ENCODE results near the gene UMAD1. TPM values are rescaled to one million over a fixed set of nuclear protein-coding genes. Genes with fewer than 3 reads are reported as not detected.

UMAD1 gene
- total RNA-seq, 1 donor from 2014 or later, result 10.0 TPM

GRCh38 chr7:7786595-7786994 lies 146.0 kb downstream of the UMAD1 start:
- DNase-seq (ENCODE audit: low spot score in 2 of 2, unreplicated experiment in 2 of 2), result no peak
- Mint-ChIP-seq H3K27me3 (ENCODE audit: low read depth) (no peaks in the 10 kb centered on the region), H3K4me1 (peaks cover 17% of the 10 kb centered on the region), H3K4me3 (no peak overlapping the region), H3K27ac (no peak overlapping the region), H3K9me3 (no peaks in the 10 kb centered on the region), H3K36me3 (no peaks in the 10 kb centered on the region)
- TF ChIP-seq CTCF (IDR thresholded peaks at IDR 0.05; ENCODE audit: unreplicated experiment), result no peak

DNA sequence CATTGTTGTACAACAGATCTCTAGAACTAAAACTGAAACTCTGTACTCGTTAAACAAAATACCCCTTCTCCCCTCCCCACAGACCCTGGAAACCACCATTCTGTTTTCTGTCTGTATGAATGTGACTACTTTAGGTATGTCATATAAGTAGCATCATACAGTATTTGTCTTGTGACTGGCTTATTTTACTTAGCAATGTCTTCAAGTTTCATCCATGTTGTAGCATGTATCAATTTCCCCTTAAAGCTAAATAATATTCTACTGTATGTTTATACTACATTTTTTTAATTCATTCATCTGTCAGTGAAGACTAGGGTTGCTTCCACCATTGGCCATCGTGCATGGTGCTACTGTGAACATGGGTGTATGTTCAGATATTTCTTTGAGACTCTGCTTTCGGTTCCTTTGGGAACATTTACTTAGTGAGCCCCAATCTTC lies 149.0 kb downstream of the UMAD1 start:
- Mint-ChIP-seq H3K4me1 (peaks cover 30% of the 10 kb centered on the region), H3K27ac (peak overlapping the region; percentile 13), H3K9me3 (no peaks in the 10 kb centered on the region), H3K36me3 (no peaks in the 10 kb centered on the region), H3K4me3 (no peak overlapping the region), H3K27me3 (ENCODE audit: low read depth) (no peaks in the 10 kb centered on the region)
- DNase-seq (ENCODE audit: low spot score in 2 of 2, unreplicated experiment in 2 of 2), result no peak
- TF ChIP-seq CTCF (IDR thresholded peaks at IDR 0.05; ENCODE audit: unreplicated experiment), result no peak

DNA sequence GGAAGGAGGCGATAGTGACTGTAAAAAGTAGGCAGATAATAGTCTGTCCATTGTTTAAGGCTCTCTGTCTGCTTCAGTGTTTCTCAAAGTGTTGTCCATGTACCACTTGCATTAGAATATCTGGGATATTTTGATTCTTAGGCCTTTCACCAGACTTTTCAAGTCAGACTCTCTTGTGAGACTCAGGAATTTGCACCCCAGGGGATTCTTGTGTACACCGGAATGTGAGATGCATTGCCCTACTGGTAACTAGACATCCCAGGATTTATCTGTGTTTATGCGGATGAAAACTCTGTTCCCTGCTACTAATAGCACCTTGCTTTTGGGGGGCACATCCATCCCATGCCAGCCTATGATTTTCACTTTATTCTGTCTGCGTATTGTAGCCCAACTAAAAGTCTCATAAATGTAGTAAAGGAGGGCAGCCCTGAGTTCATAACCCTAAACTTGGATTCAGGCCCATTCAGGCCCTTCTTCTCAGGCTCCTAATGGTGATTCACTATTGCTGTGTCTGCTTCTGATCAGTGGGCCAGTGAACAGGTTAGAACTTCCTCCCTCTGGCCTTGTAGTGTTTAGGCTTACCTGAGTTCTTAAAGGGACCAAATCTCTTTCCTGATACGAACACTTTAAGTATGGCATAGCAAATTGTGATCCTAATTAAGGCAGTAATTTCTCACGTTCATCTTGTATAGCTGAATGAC lies 149.6 kb downstream of the UMAD1 start:
- Mint-ChIP-seq H3K27ac (peak overlapping the region; percentile 13), H3K4me3 (no peak overlapping the region), H3K4me1 (peaks cover 36% of the 10 kb centered on the region), H3K27me3 (ENCODE audit: low read depth) (no peaks in the 10 kb centered on the region), H3K9me3 (no peaks in the 10 kb centered on the region), H3K36me3 (no peaks in the 10 kb centered on the region)
- no peak for DNase-seq (ENCODE audit: low spot score in 2 of 2, unreplicated experiment in 2 of 2)
- TF ChIP-seq CTCF (IDR thresholded peaks at IDR 0.05; ENCODE audit: unreplicated experiment), result no peak

DNA sequence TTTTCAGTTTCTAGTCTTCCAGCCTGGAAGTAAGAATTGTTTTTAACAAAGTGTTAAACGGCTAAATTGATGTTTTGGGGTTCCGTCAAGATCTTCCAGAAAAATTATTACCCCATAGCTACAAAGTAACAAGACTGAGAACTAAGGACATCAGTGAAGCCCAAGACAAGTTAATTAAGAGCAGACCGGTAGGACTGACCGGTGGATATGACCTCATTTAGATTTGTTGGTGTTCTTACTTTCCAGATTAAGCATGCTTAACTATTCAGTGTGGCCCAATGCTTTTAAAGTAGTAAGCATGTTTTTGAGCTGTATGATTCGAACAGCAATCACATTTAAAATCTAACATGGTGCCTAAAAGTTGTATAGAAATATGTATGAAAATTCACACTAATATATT lies 151.0 kb downstream of the UMAD1 start:
- H3K9me3 Mint-ChIP-seq, result no peaks in the 10 kb centered on the region
- H3K27me3 Mint-ChIP-seq (ENCODE audit: low read depth), result no peaks in the 10 kb centered on the region
- peaks cover 37% of the 10 kb centered on the region for H3K4me1 Mint-ChIP-seq
- peaks cover 1% of the 10 kb centered on the region for H3K36me3 Mint-ChIP-seq
- no peak for DNase-seq (ENCODE audit: low spot score in 2 of 2, unreplicated experiment in 2 of 2)
- peak overlapping the region; percentile 21 for H3K27ac Mint-ChIP-seq
- no peak for TF ChIP-seq CTCF (IDR thresholded peaks at IDR 0.05; ENCODE audit: unreplicated experiment)
- no peak overlapping the region for H3K4me3 Mint-ChIP-seq

DNA sequence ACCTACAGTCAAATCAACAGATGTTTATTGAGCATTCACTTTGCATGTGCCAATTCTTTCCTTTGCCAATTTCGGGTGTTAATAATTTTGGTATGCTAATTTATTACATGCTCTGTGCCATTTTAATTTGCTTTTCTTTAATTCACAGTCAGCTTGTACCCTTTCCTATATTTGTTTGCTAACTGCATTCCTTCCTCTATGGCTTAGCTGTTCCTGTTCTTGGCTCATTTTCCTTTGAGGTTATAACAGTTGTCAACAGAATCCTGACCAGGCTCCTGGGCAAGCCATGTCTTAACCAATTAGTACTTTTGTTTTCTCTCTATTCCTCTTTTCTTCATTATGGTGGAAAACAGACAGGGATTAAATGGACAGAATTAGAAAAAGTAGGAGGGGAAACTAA lies 151.5 kb downstream of the UMAD1 start:
- Mint-ChIP-seq H3K4me3 (no peak overlapping the region), H3K4me1 (peaks cover 35% of the 10 kb centered on the region), H3K36me3 (peaks cover 5% of the 10 kb centered on the region), H3K27me3 (ENCODE audit: low read depth) (no peaks in the 10 kb centered on the region), H3K27ac (no peak overlapping the region), H3K9me3 (no peaks in the 10 kb centered on the region)
- TF ChIP-seq CTCF (IDR thresholded peaks at IDR 0.05; ENCODE audit: unreplicated experiment), result no peak
- no peak for DNase-seq (ENCODE audit: low spot score in 2 of 2, unreplicated experiment in 2 of 2)
